SJCRH30 (cell line): ENCODE measurements around the gene FER1L5. TPM values are rescaled to one million over a fixed set of nuclear protein-coding genes. Genes with fewer than 3 reads are reported as not detected.

Experiments used
- DNase-seq, 2 experiments: peaks; one replicate each; pipeline ENCODE4 v3.0.0-alpha.2; 2015 to 2020
- H3K27ac ChIP-seq: fragments of 250-450 bp; sonication (Bioruptor Pico); 2 replicates; pipeline ENCODE4 v1.5.1; 2020; ENCODE audit warnings: mild to moderate bottlenecking, moderate library complexity
- H3K27me3 ChIP-seq: fragments of 250-450 bp; sonication (Bioruptor Pico); 2 replicates; pipeline ENCODE4 v1.5.1; 2020; ENCODE audit warnings: mild to moderate bottlenecking, moderate library complexity
- H3K36me3 ChIP-seq: fragments of 250-450 bp; sonication (Bioruptor Pico); 2 replicates; pipeline ENCODE4 v1.5.1; 2020; ENCODE audit warnings: mild to moderate bottlenecking, moderate library complexity
- H3K4me1 ChIP-seq: fragments of 250-450 bp; sonication (Bioruptor Pico); 2 replicates; pipeline ENCODE4 v1.5.1; 2020; ENCODE audit warnings: mild to moderate bottlenecking, moderate library complexity
- H3K4me3 ChIP-seq: fragments of 250-450 bp; sonication (Bioruptor Pico); 2 replicates; pipeline ENCODE4 v1.5.1; 2020; ENCODE audit warnings: mild to moderate bottlenecking, moderate library complexity
- H3K9me3 ChIP-seq: fragments of 250-450 bp; sonication (Bioruptor Pico); replicated peaks from 2 replicates; pipeline ENCODE4 v1.5.1; 2020; ENCODE audit warnings: mild to moderate bottlenecking, moderate library complexity
- total RNA-seq: library from RNA; depleted of rRNA; stranded (reverse); fragments of >200 nt; shearing (Covaris generic); gene quantifications from 2 replicates; pipeline ENCODE4 v1.2.3, GENCODE V29; 2014

The FER1L5 gene
- total RNA-seq, 1 experiment from 2014 or later = 0.04 TPM

DNA sequence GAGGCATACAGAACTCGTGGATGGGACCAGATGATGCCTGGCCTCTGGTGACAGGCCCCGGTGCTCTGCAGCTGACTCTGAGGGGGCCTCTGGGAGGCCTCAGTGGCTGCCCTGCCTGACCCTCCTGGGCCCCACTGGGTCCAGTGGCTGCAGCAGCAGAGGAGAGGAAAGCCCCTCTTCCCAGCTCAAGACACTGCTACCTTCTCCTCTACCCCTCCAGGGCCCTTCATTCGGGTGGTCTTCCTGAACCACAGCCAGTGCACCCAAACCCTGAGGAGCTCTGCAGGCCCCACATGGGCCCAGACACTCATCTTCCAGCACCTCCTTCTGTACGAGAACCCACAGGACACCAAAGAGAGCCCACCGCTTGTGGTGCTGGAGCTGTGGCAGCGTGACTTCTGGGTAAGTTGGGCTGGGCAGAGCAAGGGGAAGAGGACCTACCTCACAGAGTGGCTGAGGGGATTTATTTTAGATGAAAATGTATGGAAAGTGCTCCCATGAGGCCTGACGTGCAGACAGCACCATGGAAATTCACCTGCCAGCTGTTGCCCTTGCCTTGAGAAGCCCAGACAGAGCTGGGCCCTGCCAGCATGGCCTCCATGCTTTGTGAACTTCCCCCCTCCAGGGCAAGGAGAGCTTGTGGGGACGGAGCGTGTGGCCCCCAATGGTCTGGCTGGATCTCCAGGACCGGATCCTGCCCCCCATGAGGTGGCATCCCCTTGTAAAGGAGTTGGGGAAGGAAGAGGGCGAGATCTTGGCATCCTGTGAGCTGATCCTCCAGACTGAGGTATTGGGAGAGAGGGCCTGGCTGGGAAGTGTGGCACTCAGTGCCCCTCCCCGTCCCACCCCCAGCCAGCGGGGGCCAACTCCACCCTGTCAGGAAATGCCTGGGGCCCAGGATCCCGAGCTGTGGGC is 51.0 kb downstream of the FER1L5 start:
- Histone ChIP-seq H3K4me1 (no peaks in the 10 kb centered on the region), H3K4me3 (no peak overlapping the region), H3K9me3 (no peaks in the 10 kb centered on the region), H3K27ac (no peak overlapping the region), H3K36me3 (no peaks in the 10 kb centered on the region), H3K27me3 (no peaks in the 10 kb centered on the region)
- peak in 1 of 2 experiments; percentile 25 for DNase-seq

DNA sequence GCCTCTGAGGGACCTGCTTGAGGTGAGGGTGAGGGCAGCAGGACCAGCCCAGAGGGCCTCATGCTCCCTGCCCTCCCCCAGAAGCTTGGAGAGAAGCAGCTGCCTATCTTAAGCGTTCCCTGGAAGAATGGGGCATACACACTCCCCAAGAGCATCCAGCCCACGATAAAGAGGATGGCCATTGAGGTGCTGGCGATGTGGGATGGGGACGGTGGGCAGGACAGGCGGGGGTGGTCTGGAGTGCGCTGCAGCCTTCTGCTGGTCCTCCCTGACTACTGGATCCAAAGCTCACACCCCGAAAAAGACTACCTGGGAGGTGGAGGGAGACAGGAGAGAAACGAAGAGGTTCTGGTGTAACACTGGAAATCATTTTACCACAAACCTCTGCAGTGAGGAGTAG is 51.7 kb downstream of the FER1L5 start:
- H3K9me3 ChIP-seq = no peaks in the 10 kb centered on the region
- no peaks in the 10 kb centered on the region for H3K27me3 ChIP-seq
- no peak for DNase-seq
- H3K27ac ChIP-seq = no peak overlapping the region
- no peaks in the 10 kb centered on the region for H3K36me3 ChIP-seq
- H3K4me3 ChIP-seq = no peak overlapping the region
- H3K4me1 ChIP-seq = no peaks in the 10 kb centered on the region

DNA sequence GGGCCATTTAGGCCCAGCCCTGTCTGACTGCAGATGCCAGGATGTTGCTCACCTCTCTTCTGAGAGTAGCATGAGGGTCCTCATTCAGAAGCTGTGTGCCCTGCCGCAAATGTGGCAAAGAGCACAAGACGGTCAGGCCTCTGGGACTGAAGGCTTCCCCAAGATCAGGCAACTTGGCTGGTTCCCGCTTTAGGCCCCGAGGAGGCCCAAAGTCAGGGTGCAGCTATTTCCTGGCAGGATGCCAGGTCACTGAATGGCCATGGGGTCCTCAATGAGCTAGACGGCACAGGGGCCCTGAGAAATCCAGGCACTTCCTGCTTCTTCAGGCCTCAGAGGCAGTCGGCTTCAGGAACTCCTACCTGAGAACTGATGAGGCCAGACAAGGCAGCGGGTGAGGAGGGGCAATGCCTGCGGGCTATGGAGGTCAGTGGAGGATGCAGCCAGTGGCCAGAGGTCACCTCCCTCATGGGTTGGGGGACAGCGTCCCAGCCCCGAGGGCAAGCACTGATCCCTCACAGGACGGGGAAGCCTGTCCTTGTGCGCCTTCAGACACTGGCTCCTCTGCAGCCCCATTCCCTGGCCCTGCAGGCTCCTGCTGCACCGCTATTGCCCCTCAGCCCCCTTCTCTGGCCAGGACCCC is 52.4 kb downstream of the FER1L5 start:
- no peaks in the 10 kb centered on the region for H3K27me3 ChIP-seq
- H3K36me3 ChIP-seq = no peaks in the 10 kb centered on the region
- H3K4me1 ChIP-seq = no peaks in the 10 kb centered on the region
- no peak for DNase-seq
- no peak overlapping the region for H3K4me3 ChIP-seq
- no peaks in the 10 kb centered on the region for H3K9me3 ChIP-seq
- H3K27ac ChIP-seq = no peak overlapping the region

DNA sequence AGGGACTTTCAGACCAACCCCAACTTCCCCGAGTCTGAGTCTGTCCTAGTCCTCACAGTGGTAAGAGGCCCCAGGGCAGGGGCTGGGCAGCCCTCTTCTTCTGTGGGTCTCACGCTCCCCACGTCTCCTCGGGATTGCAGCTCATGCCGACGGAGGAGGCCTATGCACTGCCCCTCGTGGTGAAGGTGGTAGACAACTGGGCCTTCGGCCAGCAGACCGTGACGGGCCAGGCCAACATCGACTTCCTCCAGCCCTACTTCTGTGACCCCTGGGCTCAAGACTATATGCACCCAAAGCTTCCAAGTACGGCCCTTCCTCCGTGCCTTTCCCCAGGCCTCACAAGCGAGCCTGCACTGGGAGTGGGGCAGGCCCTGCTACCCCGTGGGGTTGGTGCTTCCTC is 53.0 kb downstream of the FER1L5 start:
- no peak for DNase-seq
- Histone ChIP-seq H3K9me3 (no peaks in the 10 kb centered on the region), H3K4me3 (no peak overlapping the region), H3K4me1 (no peaks in the 10 kb centered on the region), H3K27ac (no peak overlapping the region), H3K36me3 (no peaks in the 10 kb centered on the region), H3K27me3 (no peaks in the 10 kb centered on the region)

DNA sequence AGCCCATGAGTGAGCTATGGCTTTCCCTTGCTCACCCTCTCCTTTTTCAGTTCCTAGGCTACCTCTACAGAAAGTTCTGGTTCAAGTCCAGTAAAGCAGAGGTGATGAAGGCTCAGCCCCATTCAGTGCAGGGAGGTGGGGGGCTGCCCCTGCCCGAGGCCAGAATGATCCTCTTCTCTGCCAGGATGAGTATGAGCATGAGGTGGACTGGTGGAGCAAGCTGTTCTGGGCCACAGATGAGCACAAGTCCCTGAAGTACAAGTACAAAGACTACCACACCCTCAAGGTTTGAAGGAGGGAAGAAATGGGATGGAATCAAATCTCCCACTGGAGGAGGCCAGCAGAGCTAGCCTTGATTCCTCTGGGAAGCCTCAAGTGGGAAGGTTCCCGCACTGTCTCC is 54.9 kb downstream of the FER1L5 start:
- no peaks in the 10 kb centered on the region for H3K27me3 ChIP-seq
- H3K4me3 ChIP-seq = no peak overlapping the region
- H3K36me3 ChIP-seq = no peaks in the 10 kb centered on the region
- H3K9me3 ChIP-seq = no peaks in the 10 kb centered on the region
- no peaks in the 10 kb centered on the region for H3K4me1 ChIP-seq
- no peak for DNase-seq
- H3K27ac ChIP-seq = no peak overlapping the region

DNA sequence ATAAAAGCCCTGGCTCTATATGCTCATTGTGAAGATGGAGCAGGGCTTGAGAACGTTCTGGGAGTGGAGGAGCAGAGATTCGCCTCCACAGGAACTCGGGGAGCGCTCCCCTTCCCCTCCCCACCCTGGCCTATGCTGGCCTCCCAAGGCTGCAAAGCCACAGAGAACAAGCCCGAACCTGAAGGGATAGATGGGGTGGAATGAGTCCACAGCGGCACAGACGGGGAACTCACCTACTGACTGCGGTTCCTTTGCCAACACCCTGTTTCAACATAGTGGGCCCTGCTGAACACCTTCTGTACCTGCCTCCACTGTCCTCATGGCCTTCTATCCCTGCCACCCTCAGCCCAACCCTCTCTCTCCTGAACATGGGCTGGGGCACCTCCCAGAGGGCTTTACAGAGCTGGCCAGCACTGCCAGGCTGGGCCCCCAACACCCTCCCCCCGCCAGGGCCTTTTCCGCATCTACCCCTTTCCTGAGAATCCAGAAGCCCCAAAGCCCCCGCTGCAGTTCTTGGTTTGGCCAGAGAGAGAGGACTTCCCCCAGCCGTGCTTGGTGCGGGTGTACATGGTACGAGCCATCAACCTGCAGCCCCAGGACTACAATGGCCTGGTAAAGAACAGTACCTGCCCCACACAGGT is 55.8 kb downstream of the FER1L5 start:
- H3K9me3 ChIP-seq = no peaks in the 10 kb centered on the region
- H3K27ac ChIP-seq = no peak overlapping the region
- no peak overlapping the region for H3K4me3 ChIP-seq
- no peaks in the 10 kb centered on the region for H3K4me1 ChIP-seq
- H3K36me3 ChIP-seq = no peaks in the 10 kb centered on the region; the same call in 1 of the 2 replicates
- DNase-seq = no peak
- no peaks in the 10 kb centered on the region for H3K27me3 ChIP-seq

DNA sequence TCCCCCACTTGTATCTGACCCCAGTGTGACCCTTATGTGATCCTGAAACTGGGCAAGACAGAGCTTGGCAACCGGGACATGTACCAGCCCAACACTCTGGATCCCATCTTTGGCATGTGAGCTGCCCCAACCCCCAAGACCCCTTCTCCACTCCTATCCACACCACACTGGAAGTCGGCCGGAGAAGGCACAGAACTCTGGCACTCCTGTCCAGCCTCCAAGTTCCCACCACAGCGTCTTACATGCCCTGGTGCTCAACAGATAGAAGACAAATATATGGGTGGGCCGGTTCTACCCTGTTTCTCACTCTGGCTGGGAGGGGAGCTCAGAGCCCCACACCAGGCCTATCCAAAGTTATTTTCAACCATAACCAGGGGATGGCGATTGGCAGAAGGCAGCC is 56.5 kb downstream of the FER1L5 start:
- Histone ChIP-seq H3K27ac (no peak overlapping the region), H3K27me3 (no peaks in the 10 kb centered on the region), H3K9me3 (no peaks in the 10 kb centered on the region), H3K4me1 (no peaks in the 10 kb centered on the region), H3K4me3 (no peak overlapping the region), H3K36me3 (no peaks in the 10 kb centered on the region; the same call in 1 of the 2 replicates)
- no peak for DNase-seq

DNA sequence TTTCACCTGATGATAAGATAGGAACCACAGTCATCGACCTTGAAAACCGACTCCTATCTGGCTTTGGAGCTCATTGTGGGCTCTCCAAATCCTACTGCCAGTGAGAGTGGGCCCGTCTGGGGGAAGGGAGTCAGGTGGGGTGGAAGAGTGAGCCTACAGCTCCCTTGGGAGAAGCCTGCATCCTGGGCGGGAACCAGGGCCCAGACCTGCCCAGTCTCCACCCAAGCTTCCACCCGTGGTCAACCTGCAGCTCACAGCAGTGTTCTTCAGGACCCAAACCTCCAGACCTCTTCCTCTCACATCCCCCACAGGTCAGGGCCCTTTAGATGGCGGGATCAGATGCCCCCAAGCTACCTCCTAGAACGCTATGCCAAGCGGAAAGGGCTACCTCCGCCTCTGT is 57.1 kb downstream of the FER1L5 start:
- H3K27me3 ChIP-seq = no peaks in the 10 kb centered on the region
- DNase-seq = no peak
- H3K36me3 ChIP-seq = no peaks in the 10 kb centered on the region; the same call in 1 of the 2 replicates
- H3K9me3 ChIP-seq = no peaks in the 10 kb centered on the region
- H3K4me1 ChIP-seq = no peaks in the 10 kb centered on the region
- H3K27ac ChIP-seq = no peak overlapping the region
- H3K4me3 ChIP-seq = no peak overlapping the region

DNA sequence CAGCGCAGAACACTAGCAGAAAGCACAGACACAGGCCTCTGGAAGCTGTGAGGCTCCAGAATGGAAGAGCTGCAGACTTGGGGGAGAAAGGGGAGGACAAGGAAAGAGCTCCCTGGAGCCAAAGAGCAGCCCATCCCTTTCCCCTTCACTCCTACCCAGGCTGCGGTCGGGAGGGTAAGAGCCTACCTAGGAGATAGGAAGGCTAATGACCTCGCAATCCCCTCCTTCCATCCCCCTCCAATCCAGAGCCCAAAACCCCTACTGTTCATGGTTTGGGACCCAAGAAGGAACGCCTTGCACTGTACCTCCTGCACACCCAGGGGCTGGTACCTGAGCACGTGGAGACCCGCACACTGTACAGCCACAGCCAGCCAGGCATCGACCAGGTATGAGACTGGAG is 57.5 kb downstream of the FER1L5 start:
- DNase-seq = no peak
- no peak overlapping the region for H3K4me3 ChIP-seq
- H3K4me1 ChIP-seq = no peaks in the 10 kb centered on the region
- H3K36me3 ChIP-seq = no peaks in the 10 kb centered on the region; the same call in 1 of the 2 replicates
- H3K27me3 ChIP-seq = no peaks in the 10 kb centered on the region
- H3K27ac ChIP-seq = no peak overlapping the region
- H3K9me3 ChIP-seq = no peaks in the 10 kb centered on the region

DNA sequence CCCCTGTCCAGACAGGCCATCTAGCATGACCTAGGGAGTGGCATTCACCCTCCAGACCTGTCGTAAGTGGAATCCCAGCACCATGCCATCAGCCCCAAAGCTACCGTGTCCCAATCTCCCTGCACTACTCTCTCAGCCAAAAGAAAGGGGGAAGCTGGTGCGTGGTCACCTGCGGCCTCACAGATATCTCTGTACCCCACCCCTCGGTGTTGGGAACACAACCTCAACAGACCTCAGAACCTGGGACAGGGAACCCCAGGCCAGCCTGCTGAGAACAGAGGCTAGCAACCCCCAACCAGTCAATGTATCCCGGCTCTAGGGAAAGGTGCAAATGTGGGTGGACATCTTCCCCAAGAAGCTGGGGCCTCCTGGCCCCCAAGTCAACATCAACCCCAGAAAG is 59.1 kb downstream of the FER1L5 start:
- H3K4me1 ChIP-seq = no peaks in the 10 kb centered on the region
- H3K4me3 ChIP-seq = no peak overlapping the region
- no peak overlapping the region for H3K27ac ChIP-seq
- H3K9me3 ChIP-seq = no peaks in the 10 kb centered on the region
- H3K36me3 ChIP-seq = peaks cover 7% of the 10 kb centered on the region
- DNase-seq = no peak
- no peaks in the 10 kb centered on the region for H3K27me3 ChIP-seq

DNA sequence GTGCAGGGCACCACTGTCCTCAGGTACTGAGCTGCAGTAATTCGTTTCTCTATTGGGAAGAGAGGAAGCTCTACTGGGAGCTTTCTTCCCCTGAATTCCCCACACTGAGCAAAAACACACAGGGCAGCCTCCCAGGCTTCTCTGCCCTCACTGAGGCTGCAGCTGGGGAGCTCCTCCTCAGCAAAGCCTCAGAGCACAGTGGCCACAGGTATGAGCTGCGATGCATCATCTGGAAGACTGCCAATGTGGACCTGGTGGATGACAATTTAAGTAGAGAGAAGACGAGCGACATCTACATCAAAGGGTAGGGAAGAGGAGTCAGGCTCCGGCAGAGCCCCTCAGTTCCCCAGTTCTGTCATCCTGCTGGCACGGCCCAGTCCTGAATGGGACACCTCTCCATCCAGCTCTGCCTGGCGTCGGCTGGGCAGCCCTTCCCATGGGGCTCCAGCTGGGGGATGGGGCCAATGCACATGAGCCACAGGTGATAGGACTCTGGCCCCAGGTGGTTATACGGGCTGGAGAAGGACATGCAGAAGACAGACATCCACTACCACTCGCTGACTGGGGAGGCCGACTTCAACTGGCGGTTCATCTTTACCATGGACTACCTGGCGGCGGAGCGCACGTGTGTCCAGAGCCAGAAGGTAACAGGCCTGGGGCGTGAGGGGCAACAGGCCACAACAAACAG is 59.7 kb downstream of the FER1L5 start:
- peaks cover 13% of the 10 kb centered on the region for H3K36me3 ChIP-seq
- no peak overlapping the region for H3K27ac ChIP-seq

DNA sequence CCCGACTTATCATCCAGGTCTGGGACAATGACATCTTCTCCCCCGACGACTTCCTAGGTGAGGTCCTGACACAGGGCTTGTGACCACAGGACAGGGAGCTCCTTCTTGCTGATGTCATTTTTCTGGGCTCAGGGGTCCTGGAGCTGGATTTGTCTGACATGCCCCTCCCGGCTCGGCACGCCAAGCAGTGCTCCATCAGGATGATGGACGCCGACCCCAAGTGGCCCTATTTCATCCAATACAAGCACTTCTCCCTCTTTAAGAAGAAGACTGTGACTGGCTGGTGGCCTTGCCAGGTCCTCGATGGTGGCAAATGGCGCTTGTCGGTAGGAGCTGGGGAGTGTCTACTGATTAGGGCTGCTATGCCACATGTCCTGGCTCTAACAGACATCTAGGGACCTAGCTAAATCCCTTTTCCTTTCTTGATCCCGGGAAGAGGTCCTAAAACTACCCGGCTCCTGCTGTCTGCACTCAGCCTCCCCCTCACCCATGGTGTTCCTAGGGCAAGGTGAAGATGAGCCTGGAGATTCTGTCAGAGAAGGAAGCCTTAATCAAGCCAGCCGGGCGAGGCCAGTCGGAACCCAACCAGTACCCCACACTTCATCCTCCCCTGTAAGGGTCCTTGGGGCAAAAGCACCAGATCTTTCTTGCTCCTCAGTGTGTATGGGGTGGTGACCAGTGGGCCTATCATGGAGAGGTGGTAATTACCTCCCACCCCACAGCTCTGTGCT is 60.6 kb downstream of the FER1L5 start:
- no peak for DNase-seq
- H3K27me3 ChIP-seq = no peaks in the 10 kb centered on the region
- H3K4me1 ChIP-seq = no peaks in the 10 kb centered on the region
- no peak overlapping the region for H3K27ac ChIP-seq
- no peak overlapping the region for H3K4me3 ChIP-seq
- peaks cover 19% of the 10 kb centered on the region for H3K36me3 ChIP-seq
- no peaks in the 10 kb centered on the region for H3K9me3 ChIP-seq

More for the DNA sequence above, 59.7 kb downstream of the FER1L5 start:
- Histone ChIP-seq H3K4me3 (no peak overlapping the region), H3K4me1 (no peaks in the 10 kb centered on the region), H3K9me3 (no peaks in the 10 kb centered on the region), H3K27me3 (no peaks in the 10 kb centered on the region)
- no peak for DNase-seq

DNA sequence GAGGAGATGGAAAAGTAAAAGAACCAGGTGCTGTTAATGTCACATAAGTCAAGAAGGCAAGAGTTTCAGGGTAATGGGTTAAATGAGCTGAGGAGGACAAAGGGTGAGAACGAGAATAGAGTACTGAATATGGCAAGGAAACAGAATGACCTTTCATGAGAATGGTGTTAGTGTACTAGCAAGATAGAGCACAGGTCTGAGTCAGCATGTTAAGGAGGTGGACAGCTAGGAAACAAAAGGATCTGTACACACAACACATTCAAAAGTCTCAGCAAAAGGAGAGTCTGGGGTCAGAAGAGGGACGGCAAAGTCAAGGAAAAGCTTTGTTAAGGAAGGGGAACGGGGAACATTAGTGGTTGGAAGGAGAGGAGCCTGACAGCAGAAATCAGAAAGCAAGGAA is 68.4 kb downstream of the FER1L5 start:
- Histone ChIP-seq H3K9me3 (no peaks in the 10 kb centered on the region), H3K36me3 (peaks cover 47% of the 10 kb centered on the region), H3K27ac (no peak overlapping the region), H3K4me3 (no peak overlapping the region), H3K27me3 (no peaks in the 10 kb centered on the region), H3K4me1 (no peaks in the 10 kb centered on the region)
- DNase-seq = no peak

DNA sequence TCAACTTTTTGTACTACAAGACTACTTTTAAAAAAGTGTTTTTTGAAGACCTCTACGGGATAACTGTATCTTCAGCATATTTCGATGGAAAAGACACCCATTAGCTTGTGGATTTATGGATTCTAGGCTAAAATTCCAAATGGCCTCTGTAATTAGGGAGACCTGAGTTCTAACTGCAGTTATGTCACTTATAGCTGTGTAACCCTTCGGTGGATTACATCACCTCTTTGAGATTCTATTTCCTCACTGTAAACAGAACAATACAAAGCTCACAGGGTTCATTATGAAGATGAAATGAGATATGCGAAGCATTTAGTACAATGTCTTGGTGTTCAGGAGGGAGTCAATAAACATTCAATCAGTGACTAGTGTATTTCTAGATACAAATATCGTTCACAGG is 73.1 kb downstream of the FER1L5 start:
- DNase-seq = no peak
- H3K4me1 ChIP-seq = no peaks in the 10 kb centered on the region
- H3K27ac ChIP-seq = no peak overlapping the region
- H3K4me3 ChIP-seq = no peak overlapping the region
- H3K36me3 ChIP-seq = peaks cover 8% of the 10 kb centered on the region
- no peaks in the 10 kb centered on the region for H3K9me3 ChIP-seq
- H3K27me3 ChIP-seq = no peaks in the 10 kb centered on the region
